ENCODE measurements around the gene DUSP28.
A peak's percentile ranks its signal among the peaks of the same experiment; 100 is the strongest.

DUSP28 gene

DNA sequence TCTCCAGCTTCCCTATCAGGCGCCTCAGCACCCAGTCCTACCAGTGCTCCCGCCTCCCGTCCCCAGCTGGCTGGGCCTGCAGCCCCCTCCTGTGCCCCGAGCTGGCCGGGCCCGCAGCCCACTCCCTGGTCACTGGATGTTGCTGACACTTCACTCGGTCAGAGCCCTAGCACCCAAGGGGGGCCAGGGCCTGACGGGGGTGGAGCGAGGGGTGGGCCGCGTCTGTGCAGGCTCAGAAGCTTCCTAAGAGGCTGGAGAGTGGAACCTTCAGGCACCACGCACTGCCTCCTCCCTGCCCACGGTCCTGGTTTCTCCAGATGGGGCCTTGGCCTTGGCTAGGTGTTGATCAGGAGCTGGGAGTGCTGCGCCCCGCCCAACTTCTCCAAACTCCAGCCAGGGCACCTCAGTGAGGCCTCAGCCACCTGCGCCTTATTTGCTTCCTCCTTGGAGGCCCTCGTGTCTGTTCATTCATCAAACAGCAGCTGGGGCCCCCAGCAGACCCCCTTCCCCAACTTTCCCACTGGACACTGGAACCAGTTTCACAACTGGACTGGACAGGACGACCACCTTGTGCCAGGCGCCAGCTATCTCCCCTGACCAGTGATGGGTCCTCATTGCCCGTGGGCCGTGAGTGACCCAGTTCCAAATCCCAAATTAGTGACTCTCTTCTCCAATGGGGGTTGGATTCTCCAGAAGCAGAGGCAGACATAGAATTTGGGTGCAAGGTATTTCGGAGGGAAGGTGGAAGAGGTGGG lies 43.1 kb downstream of the DUSP28 start:
- intact Hi-C loops (cut with DNase I): no loop called here
- DNase-seq: peak in 7 of 42 donors; percentile 1 to 34 (median 14)

DNA sequence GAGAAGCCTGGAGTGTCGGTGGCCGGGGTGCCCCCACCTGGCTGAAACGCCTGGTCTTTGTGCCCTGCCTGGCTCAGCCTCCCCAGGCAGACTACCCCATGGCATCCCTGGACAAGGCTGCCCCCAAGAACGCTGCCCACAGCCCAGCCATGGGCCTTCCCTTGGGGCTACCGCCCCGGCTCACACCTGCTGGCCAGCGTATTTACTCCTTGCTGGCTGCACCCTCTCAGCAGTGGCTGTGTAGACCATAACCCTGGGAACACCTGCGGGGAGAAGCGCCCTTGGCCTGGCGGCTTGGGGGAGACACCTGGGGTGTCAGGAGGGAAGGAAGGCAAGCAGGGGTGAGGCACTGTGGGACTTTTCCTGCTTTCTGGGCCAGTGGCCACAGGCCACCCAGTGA lies 43.7 kb downstream of the DUSP28 start:
- peak in 7 of 42 donors; percentile 1 to 35 (median 14) for DNase-seq
- intact Hi-C loops (cut with DNase I): no loop called here

GRCh38 chr2:240604291-240604938 lies 44.3 kb downstream of the DUSP28 start:
- peak; percentile 73 to 96 (median 88) for DNase-seq
- intact Hi-C loops (cut with DNase I): no loop called here

GRCh38 chr2:240604939-240605716 lies 45.0 kb downstream of the DUSP28 start:
- intact Hi-C loops (cut with DNase I): no loop called here
- peak in 8 of 42 donors; percentile 2 to 38 (median 14) for DNase-seq

DNA sequence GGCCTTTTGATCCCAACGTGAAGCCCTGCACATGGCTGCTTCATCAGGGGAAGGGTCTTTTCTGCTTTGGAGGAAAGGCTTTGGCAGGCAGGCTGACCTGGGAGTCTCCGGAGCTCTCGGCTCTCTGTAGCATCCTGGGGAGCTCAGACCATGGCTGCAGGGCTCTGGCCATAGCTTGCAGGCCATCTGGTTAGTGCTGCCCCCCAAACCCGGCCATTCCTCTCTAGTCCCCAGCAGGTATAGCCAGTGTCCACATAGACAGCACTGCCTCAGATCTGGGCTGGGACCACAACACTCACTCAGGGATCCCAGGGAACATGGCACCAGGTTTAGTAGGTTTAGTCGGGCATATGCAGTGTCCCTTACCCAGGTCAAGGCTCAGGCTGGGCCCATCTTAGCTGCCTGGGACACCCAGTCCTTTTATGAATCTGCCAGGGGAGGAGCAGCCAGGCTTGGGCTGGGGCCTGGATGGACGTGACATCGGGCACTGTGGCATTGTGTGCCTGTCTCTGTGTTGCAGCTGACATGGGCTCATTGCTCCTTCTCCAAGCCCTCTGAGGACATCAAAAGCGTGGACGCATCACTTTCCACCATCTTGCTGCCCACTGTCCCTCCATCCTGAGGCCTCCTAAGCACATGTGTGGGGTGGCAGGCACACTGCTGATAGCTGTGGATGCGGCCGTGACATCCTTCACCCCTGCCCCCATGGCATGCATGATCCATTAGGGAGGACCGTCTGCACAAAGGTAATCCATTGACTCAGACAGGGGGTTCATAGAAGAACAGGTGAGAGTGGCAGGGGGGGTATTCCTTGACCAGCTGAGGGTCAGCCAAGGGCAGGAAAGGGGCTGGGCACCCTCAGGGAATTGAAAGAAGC lies 45.9 kb downstream of the DUSP28 start:
- intact Hi-C loops (cut with DNase I): no loop called here
- DNase-seq: peak in 7 of 42 donors; percentile 0 to 26 (median 4)

DNA sequence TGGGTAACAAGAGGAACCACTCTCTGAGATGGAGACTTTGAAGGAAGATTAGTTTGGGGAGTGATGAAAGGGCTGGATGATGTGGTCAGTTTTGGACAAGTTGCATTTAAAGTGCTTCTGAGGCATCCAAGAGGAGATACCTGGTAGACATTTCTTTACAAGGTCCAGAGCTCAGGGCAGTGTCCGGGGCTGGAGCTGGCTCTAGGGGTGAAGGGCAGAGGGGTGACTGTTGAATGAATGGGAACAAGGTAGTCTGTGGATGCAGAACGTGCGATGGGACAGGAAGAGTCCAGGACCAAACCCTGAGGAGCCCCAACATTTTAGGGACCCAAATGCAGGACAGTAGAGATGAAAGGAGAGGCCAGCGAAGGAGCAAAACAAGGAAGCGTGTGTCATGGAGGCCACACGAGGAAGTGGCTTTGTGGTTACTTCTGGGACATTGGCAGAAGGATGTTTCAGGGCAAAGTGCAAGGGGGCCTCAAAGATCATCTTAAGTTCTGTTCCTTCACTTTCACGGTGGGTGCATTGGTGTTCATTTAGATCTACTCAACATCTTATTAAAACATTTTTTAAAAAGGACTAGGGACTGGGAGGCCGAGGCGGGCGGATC lies 51.5 kb downstream of the DUSP28 start:
- intact Hi-C loops (cut with DNase I): no loop called here
- peak in 11 of 42 donors; percentile 3 to 38 (median 15) for DNase-seq

Measured in head of caudate nucleus (tissue), 42 donors.